HepG2 (cell line): ENCODE data around the gene REEP6. TPM values are rescaled to one million over a fixed set of nuclear protein-coding genes. Genes with fewer than 3 reads are reported as not detected.

Experiments used
- ATF1 ChIP-seq: IDR thresholded peaks from 2 replicates; pipeline ENCODE4 v1.6.1; 2016; ENCODE audit warnings: mild to moderate bottlenecking, control low read depth
- CBFB ChIP-seq: sonication (generic); formaldehyde crosslinking; IDR thresholded peaks from 2 replicates; pipeline ENCODE4 v1.4.0; 2020; ENCODE audit warnings: missing genetic modification reagents
- CEBPB ChIP-seq: IDR thresholded peaks from 2 replicates; pipeline ENCODE4 v1.6.1; 2011; ENCODE audit warnings: low read depth, low read length, improper control_type of control experiment, borderline replicate concordance
- GATAD1 ChIP-seq: IDR thresholded peaks from 2 replicates; pipeline ENCODE4 v1.6.1; 2016; ENCODE audit warnings: missing genetic modification reagents, missing compliant biosample characterization
- GMEB1 ChIP-seq: sonication (generic); formaldehyde crosslinking; IDR thresholded peaks from 2 replicates; pipeline ENCODE4 v1.5.1; 2020; ENCODE audit warnings: missing genetic modification reagents, mild to moderate bottlenecking, borderline replicate concordance
- HNF4G ChIP-seq, 2 experiments: sonication (generic) in 1 of 2; formaldehyde crosslinking in 1 of 2; IDR thresholded peaks; 2 replicates each; pipeline versions ENCODE4 v1.4.0 to v1.6.1; 2011 to 2020; ENCODE audit warnings: borderline replicate concordance in 2 of 2, low read depth in 2 of 2, mild to moderate bottlenecking in 2 of 2, low read length in 1 of 2, missing genetic modification reagents in 1 of 2, moderate library complexity in 1 of 2
- JUNB ChIP-seq: sonication (generic); formaldehyde crosslinking; IDR thresholded peaks from 2 replicates; pipeline ENCODE4 v1.8.0; 2022; ENCODE audit warnings: missing genetic modification reagents, mild to moderate bottlenecking, borderline replicate concordance
- MBD4 ChIP-seq: IDR thresholded peaks from 2 replicates; pipeline ENCODE4 v1.6.1; 2012; ENCODE audit warnings: low read length, inconsistent platforms, borderline replicate concordance
- MIER3 ChIP-seq: IDR thresholded peaks from 2 replicates; pipeline ENCODE4 v1.6.1; 2016; ENCODE audit warnings: missing compliant biosample characterization, borderline replicate concordance
- MXI1 ChIP-seq: IDR thresholded peaks from 3 replicates; pipeline ENCODE4 v1.6.1; 2012; ENCODE audit warnings: low read depth, low read length, inconsistent platforms, borderline replicate concordance
- NBN ChIP-seq: fragments of 450-650 bp; conservative IDR thresholded peaks from 2 replicates; pipeline ENCODE4 v1.6.1; 2017
- PCBP1 ChIP-seq: fragments of 200-400 bp; formaldehyde crosslinking; IDR thresholded peaks from 2 replicates; pipeline ENCODE4 v1.6.1; 2017; ENCODE audit warnings: mild to moderate bottlenecking, low read depth, low read length, borderline replicate concordance
- PITX1 ChIP-seq: sonication (generic); formaldehyde crosslinking; IDR thresholded peaks from 2 replicates; pipeline ENCODE4 v1.5.1; 2020; ENCODE audit warnings: mild to moderate bottlenecking, missing genetic modification reagents
- RFXANK ChIP-seq: IDR thresholded peaks from 2 replicates; pipeline ENCODE4 v1.6.1; 2016
- RNF2 ChIP-seq: fragments of 450-650 bp; conservative IDR thresholded peaks from 2 replicates; pipeline ENCODE4 v1.6.1; 2016; ENCODE audit warnings: low read depth
- SAFB2 ChIP-seq: sonication (generic); formaldehyde crosslinking; IDR thresholded peaks from 2 replicates; pipeline ENCODE4 v1.5.1; 2020; ENCODE audit warnings: missing genetic modification reagents, low read depth, mild to moderate bottlenecking, borderline replicate concordance
- SATB2 ChIP-seq: sonication (generic); formaldehyde crosslinking; IDR thresholded peaks from 2 replicates; pipeline ENCODE4 v1.5.0; 2020; ENCODE audit warnings: missing genetic modification reagents
- SP2 ChIP-seq: sonication (generic); formaldehyde crosslinking; IDR thresholded peaks from 2 replicates; pipeline ENCODE4 v1.5.1; 2020; ENCODE audit warnings: mild to moderate bottlenecking, missing genetic modification reagents
- TGIF2 ChIP-seq: IDR thresholded peaks from 2 replicates; pipeline ENCODE4 v1.6.1; 2016; ENCODE audit warnings: control low read depth, missing compliant biosample characterization
- ZBTB20 ChIP-seq: sonication (generic); formaldehyde crosslinking; IDR thresholded peaks from 2 replicates; pipeline ENCODE4 v1.8.1; 2023; ENCODE audit warnings: missing genetic modification reagents, low read depth, mild to moderate bottlenecking, borderline replicate concordance
- ZNF101 ChIP-seq: sonication (generic); formaldehyde crosslinking; IDR thresholded peaks from 2 replicates; pipeline ENCODE4 v1.4.0; 2020; ENCODE audit warnings: mild to moderate bottlenecking, low read depth, missing genetic modification reagents, borderline replicate concordance
- ZNF124 ChIP-seq: sonication (generic); formaldehyde crosslinking; IDR thresholded peaks from 2 replicates; pipeline ENCODE4 v1.4.0; 2020; ENCODE audit warnings: missing genetic modification reagents
- ZNF264 ChIP-seq: sonication (generic); formaldehyde crosslinking; IDR thresholded peaks from 2 replicates; pipeline ENCODE4 v1.4.0; 2020; ENCODE audit warnings: missing genetic modification reagents
- ZNF292 ChIP-seq: sonication (generic); formaldehyde crosslinking; IDR thresholded peaks from 2 replicates; pipeline ENCODE4 v1.8.1; 2022; ENCODE audit warnings: mild to moderate bottlenecking, low read depth, missing genetic modification reagents, borderline replicate concordance
- ZNF383 ChIP-seq: sonication (generic); formaldehyde crosslinking; IDR thresholded peaks from 2 replicates; pipeline ENCODE4 v1.4.0; 2020; ENCODE audit warnings: missing genetic modification reagents, mild to moderate bottlenecking, borderline replicate concordance
- ZNF451 ChIP-seq: sonication (generic); formaldehyde crosslinking; IDR thresholded peaks from 2 replicates; pipeline ENCODE4 v1.5.0; 2020; ENCODE audit warnings: mild to moderate bottlenecking, missing genetic modification reagents
- ZNF660 ChIP-seq: sonication (generic); formaldehyde crosslinking; IDR thresholded peaks from 2 replicates; pipeline ENCODE4 v1.5.1; 2020; ENCODE audit warnings: mild to moderate bottlenecking, low read depth, missing genetic modification reagents, borderline replicate concordance
- polyA plus RNA-seq, 8 experiments: library from polyadenylated mRNA; depleted of rRNA in 3 of 8; stranded (reverse) in 7 of 8; unstranded in 1 of 8; fragments of >200 nt; fragmentation: Illumina TruSeq in 4 of 8; extraction: Trizol in 4 of 8; gene quantifications; 2 replicates each; pipeline versions ENCODE4 v1.2.1 to v1.2.3, GENCODE V29; 2011 to 2016; ENCODE audit warnings: low read depth in 4 of 8, missing spikeins in 1 of 8, mixed read lengths in 1 of 8; ENCODE audit not compliant: insufficient read depth in 1 of 8
- total RNA-seq, 5 experiments: library from RNA; depleted of rRNA; stranded (reverse); fragments of >200 nt; fragmentation: Illumina TruSeq; extraction: Trizol; gene quantifications; 2 replicates each; pipeline ENCODE4 v1.2.3, GENCODE V29; 2016; ENCODE audit warnings: low read depth in 1 of 5
- TF ChIP-seq, protein P1 (sequence below): IDR thresholded peaks from 2 replicates; pipeline ENCODE4 v1.6.1; 2012; ENCODE audit warnings: low read length, improper control_type of control experiment

Gene REEP6
- total and polyA plus RNA-seq, 2 of the 13 experiments (the other 11 are each of a cell fraction or from before 2014, with no cell fraction given) = 10.0 to 28.8 TPM

DNA sequence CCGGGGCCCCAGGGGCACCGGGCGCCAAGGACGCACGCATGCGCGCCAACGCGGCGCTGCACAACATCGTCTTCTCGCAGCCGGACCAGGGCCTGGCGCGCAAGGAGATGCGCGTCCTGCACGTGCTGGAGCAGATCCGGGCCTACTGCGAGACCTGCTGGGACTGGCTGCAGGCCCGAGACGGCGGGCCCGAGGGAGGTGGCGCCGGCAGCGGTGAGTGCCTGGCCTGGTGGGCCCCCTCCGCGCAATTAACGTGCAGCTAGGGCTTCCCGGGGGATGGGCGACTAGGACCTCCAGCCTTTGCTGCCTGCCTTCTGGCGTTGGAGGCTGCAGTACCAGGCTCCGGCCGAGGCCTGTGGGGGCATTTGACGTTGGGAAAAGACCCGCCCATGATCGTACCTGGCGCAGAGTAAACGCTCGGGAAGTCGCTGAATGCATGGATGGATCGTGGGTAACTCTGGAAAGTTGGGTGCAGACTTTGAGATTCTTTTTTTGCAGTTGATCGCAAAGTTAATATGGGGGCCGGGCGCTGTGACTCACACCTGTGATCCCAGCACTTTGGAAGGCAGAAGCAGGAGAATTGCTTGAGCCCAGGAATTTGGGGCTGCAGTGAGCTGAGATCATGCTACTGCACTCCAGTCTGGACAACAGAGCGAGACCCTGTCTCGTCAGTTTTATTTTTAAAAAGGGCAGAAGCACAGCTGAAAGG, 33.8 kb upstream of the REEP6 start (continued):
- TF ChIP-seq, protein P1, sequence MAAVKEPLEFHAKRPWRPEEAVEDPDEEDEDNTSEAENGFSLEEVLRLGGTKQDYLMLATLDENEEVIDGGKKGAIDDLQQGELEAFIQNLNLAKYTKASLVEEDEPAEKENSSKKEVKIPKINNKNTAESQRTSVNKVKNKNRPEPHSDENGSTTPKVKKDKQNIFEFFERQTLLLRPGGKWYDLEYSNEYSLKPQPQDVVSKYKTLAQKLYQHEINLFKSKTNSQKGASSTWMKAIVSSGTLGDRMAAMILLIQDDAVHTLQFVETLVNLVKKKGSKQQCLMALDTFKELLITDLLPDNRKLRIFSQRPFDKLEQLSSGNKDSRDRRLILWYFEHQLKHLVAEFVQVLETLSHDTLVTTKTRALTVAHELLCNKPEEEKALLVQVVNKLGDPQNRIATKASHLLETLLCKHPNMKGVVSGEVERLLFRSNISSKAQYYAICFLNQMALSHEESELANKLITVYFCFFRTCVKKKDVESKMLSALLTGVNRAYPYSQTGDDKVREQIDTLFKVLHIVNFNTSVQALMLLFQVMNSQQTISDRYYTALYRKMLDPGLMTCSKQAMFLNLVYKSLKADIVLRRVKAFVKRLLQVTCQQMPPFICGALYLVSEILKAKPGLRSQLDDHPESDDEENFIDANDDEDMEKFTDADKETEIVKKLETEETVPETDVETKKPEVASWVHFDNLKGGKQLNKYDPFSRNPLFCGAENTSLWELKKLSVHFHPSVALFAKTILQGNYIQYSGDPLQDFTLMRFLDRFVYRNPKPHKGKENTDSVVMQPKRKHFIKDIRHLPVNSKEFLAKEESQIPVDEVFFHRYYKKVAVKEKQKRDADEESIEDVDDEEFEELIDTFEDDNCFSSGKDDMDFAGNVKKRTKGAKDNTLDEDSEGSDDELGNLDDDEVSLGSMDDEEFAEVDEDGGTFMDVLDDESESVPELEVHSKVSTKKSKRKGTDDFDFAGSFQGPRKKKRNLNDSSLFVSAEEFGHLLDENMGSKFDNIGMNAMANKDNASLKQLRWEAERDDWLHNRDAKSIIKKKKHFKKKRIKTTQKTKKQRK = no peak
- TF ChIP-seq CBFB (no peak), MIER3 (no peak), ZNF383 (no peak), SP2 (CRISPR knock-in tag) (no peak), ZNF101 (CRISPR knock-in tag) (no peak), PCBP1 (no peak), PITX1 (no peak), ZNF124 (CRISPR knock-in tag) (no peak), RNF2 (no peak), ATF1 (CRISPR knock-in tag) (no peak), TGIF2 (CRISPR knock-in tag) (no peak), ZBTB20 (no peak), HNF4G (IDR thresholded peaks at IDR 0.05; ENCODE audit: borderline replicate concordance, low read depth, low read length) (no peak), HNF4G (CRISPR knock-in tag; IDR thresholded peaks at IDR 0.05; ENCODE audit: borderline replicate concordance, low read depth) (no peak), ZNF660 (CRISPR knock-in tag) (no peak), RFXANK (no peak), CEBPB (no peak), ZNF292 (CRISPR knock-in tag) (no peak), MXI1 (no peak), ZNF451 (CRISPR knock-in tag) (no peak), NBN (no peak), GATAD1 (CRISPR knock-in tag) (no peak), ZNF264 (no peak), JUNB (CRISPR knock-in tag) (no peak), GMEB1 (CRISPR knock-in tag) (no peak), SAFB2 (CRISPR knock-in tag) (0 out of 2 replicates have a peak, but pooled peaks have one; percentile 34), SATB2 (CRISPR knock-in tag) (no peak), MBD4 (no peak)
